SK-N-MC (cell line): ENCODE results near the gene CIRBP.
A peak's percentile ranks its signal among the peaks of the same experiment; 100 is the strongest.
"Not testable (repeated sequence)": the region's sequence is repeated elsewhere in the genome, so short reads cannot be mapped to it uniquely, and the experiment has no call there.

Source experiments
- DNase-seq: peaks from one replicate; pipeline ENCODE4 v3.0.0-alpha.2; 2011; ENCODE audit warnings: low read depth, low spot score
- H3K27ac ChIP-seq: fragments of 200-600 bp; sonication (generic); 2 replicates; pipeline ENCODE4 v1.5.1; 2016; ENCODE audit warnings: mixed run types
- H3K36me3 ChIP-seq: fragments of 200-600 bp; sonication (generic); 2 replicates; pipeline ENCODE4 v1.6.1; 2017; ENCODE audit warnings: antibody characterized with exemption, low read length, mixed read lengths; ENCODE audit not compliant: insufficient read depth
- H3K4me3 ChIP-seq: fragments of 200-600 bp; sonication (generic); 2 replicates; pipeline ENCODE4 v1.5.1; 2016
- H3K9ac ChIP-seq: fragments of 200-600 bp; sonication (generic); 2 replicates; pipeline ENCODE4 v1.8.0; 2017; ENCODE audit warnings: mixed run types, mixed read lengths; ENCODE audit not compliant: insufficient read length
- H3K9me3 ChIP-seq: fragments of 200-600 bp; sonication (generic); 2 replicates; pipeline ENCODE4 v1.6.1; 2017; ENCODE audit warnings: low read depth, mild to moderate bottlenecking, antibody characterized with exemption, low read length, moderate library complexity, mixed read lengths
- EZH2 ChIP-seq: fragments of 200-600 bp; sonication (generic); IDR thresholded peaks from one replicate; pipeline ENCODE4 v1.6.1; 2017; ENCODE audit warnings: antibody characterized with exemption
- FOXP2 ChIP-seq: optimal IDR thresholded peaks from 2 replicates; pipeline ENCODE3; 2011; ENCODE audit warnings: mild to moderate bottlenecking, moderate library complexity; ENCODE audit not compliant: insufficient read depth; ENCODE audit errors: extremely low read length, control extremely low read depth
- POLR2AphosphoS5 ChIP-seq: IDR thresholded peaks from 2 replicates; pipeline ENCODE4 v1.6.1; 2012; ENCODE audit warnings: mild to moderate bottlenecking, low read depth, low read length, borderline replicate concordance

Gene CIRBP

DNA sequence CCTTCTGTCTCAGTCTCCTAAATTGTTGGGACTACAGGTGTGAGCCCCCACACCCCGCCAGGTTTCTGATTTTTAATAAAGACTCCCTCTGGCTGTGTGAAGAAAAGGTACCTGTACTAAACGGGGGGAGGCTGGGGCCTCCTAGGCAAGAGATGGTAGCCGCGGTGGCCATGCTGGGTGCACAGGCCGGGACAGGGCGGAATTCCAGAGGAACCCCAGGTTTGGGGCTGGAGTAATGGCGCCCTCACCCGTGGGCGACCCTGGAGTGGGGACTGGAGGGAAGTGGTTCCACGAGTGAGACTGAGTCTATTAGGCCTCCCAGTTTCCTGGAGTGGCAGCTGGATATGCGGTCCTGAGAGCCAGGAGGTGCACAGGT, 29.7 kb upstream of the CIRBP start:
- H3K27ac ChIP-seq: no peak overlapping the region; the same call in 1 of the 2 replicates
- H3K36me3 ChIP-seq: no peaks in the 10 kb centered on the region; the same call in 1 of the 2 replicates
- no peak overlapping the region; the same call in 1 of the 2 replicates for H3K4me3 ChIP-seq
- H3K9ac ChIP-seq: no peak overlapping the region
- DNase-seq: no peak
- H3K9me3 ChIP-seq: no peaks in the 10 kb centered on the region
- no peak for TF ChIP-seq POLR2AphosphoS5
- no peak for TF ChIP-seq EZH2
- no peak for TF ChIP-seq FOXP2

DNA sequence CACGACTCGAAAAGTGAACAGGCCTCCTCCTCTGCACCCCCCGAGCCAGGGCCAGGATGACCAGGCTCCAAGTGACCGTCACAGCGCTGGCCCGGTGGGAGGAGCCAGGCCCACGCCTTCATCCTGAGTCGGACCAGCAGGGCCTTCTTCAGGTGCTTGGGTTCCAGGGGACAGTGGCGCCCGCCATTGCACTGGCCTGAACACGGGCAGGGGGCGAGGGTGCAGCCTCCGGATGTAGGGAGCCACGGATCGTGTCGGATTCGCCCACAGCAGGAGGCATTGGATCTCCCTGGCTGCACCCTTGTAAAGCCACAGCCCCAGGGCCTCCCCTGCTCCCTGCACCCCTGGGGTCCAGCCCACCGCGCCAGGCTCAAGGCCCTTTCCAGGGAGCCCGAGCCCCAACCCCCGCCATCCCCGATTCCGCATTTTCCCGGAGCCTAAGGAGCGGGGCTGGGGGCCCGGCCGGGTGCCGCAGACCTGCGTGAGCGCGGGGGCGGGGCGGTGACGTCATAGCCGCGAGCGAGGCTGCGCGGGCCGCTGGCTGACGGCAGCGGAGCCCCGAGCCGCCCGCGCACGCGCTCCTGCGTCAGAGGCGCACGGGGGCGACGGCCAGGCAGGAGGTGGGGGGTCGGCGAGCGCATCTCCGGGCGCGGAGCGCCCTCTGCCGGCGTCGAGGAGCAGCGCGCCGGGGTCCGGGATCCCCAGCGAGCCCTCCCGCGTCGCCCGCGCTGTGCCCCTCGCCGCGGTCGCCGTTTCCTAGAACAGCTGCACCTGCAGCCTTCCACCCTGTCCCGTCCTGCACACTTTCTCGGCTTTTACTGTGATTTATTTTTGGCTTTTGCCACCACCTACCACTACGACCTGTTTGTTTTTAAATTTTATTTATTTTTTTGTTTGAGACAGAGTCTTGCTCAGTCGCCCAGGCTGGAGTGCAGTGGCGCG, 29.1 kb upstream of the CIRBP start:
- TF ChIP-seq EZH2 (no peak), POLR2AphosphoS5 (peak; percentile 58)
- Histone ChIP-seq H3K36me3 (no peaks in the 10 kb centered on the region), H3K27ac (no peak overlapping the region), H3K9ac (peak overlapping the region; percentile 68), H3K4me3 (peak overlapping the region; percentile 74), H3K9me3 (no peaks in the 10 kb centered on the region)
- no peak for DNase-seq

GRCh38 chr19:1240925-1241324, 28.2 kb upstream of the CIRBP start:
- no peak for DNase-seq
- H3K9ac ChIP-seq: peak overlapping the region; percentile 11
- peak overlapping the region; percentile 81 for H3K4me3 ChIP-seq
- no peaks in the 10 kb centered on the region for H3K9me3 ChIP-seq
- no peak for TF ChIP-seq POLR2AphosphoS5
- no peak for TF ChIP-seq FOXP2
- TF ChIP-seq EZH2: no peak
- no peaks in the 10 kb centered on the region for H3K36me3 ChIP-seq
- H3K27ac ChIP-seq: no peak overlapping the region

- TF ChIP-seq FOXP2 (no peak), POLR2AphosphoS5 (peak; percentile 55; the same call in 1 of the 2 replicates), EZH2 (no peak)
- H3K9me3 ChIP-seq: no peaks in the 10 kb centered on the region
- 0 out of 2 replicates have a peak within 1 kb of the TSS, but pooled peaks have one; percentile 29 for H3K27ac ChIP-seq
- H3K4me3 ChIP-seq: peak within 1 kb of the TSS; percentile 81
- peak within 1 kb of the TSS; percentile 94 for H3K9ac ChIP-seq
- no peaks in the 10 kb centered on the region for H3K36me3 ChIP-seq
- no peak for DNase-seq
These were observed 27.6 kb upstream of the CIRBP start, which contains the start of gene ATP5F1D for GRCh38 chr19:1241417-1242095. Gene ATP5F1D, plus strand, starts transcription at chr19:1241751. Its CDS starts 100 bp downstream, at chr19:1241851.

DNA sequence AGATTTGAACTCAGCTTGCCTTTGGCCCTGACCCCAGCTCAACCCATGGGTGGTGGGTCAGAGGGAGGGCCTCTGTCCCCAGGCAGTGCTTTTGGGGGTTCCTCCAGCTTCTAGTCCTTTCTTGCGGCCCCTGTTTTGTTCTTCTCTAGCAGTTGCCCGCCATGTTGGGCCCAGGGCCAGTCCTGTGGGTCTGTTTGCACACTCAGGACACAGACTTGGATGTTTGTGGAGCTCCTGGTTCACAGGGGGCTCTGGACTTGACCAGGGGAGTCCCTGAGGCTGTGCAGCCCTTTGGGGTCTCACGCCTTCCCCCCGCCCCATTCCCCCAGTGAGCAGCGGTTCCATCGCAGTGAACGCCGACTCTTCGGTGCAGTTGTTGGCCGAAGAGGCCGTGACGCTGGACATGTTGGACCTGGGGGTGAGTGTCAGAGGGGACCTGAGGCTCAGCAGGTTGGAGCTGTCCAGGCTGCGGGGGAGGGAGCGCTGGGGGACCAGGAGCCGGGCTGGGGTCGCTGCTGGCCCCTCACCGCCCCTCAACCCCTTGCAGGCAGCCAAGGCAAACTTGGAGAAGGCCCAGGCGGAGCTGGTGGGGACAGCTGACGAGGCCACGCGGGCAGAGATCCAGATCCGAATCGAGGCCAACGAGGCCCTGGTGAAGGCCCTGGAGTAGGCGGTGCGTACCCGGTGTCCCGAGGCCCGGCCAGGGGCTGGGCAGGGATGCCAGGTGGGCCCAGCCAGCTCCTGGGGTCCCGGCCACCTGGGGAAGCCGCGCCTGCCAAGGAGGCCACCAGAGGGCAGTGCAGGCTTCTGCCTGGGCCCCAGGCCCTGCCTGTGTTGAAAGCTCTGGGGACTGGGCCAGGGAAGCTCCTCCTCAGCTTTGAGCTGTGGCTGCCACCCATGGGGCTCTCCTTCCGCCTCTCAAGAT, 25.1 kb upstream of the CIRBP start:
- no peak for TF ChIP-seq FOXP2
- TF ChIP-seq POLR2AphosphoS5: peak; percentile 22; the same call in 1 of the 2 replicates
- TF ChIP-seq EZH2: no peak
- Histone ChIP-seq H3K27ac (0 out of 2 replicates have a peak overlapping the region, but pooled peaks have one; percentile 11), H3K9me3 (no peaks in the 10 kb centered on the region), H3K9ac (no peak overlapping the region), H3K4me3 (no peak overlapping the region), H3K36me3 (no peaks in the 10 kb centered on the region)
- no peak for DNase-seq

DNA sequence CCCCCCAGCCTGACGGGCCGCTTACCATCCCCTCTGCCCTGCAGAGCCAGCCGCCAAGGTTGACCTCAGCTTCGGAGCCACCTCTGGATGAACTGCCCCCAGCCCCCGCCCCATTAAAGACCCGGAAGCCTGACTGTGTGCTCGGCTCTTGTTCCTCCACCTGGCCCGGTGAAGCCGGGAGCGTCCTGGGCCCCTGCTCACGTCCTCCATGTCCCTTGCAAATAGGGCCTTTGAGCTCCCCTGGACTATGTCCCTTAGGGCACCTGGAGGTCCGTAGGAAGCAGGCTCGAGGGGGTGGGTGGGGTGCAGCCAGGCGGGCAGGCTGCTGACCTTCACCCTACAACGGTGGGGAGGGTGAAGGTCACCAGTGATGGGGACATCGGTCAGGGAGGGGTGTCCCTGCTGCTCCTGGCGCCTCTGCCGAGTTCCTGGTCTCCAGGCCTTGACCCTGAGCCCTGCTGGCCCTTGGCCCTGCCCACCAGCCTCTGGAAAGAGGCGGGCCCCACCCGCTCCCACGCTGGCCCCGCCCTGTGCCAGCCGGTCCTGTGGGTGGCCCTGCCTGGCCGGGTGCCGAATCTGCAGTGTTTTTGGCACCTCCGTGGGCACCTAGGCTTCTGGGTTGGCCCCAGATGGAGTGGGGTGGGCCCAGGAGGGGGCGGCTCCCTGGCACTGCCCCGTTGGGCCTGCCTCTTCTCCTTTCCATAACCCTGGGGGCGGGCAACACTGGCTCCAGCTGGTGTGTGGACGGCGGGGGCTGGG, 24.3 kb upstream of the CIRBP start:
- TF ChIP-seq EZH2 (no peak), FOXP2 (no peak), POLR2AphosphoS5 (0 out of 2 replicates have a peak, but pooled peaks have one; percentile 1)
- Histone ChIP-seq H3K36me3 (no peaks in the 10 kb centered on the region), H3K9me3 (no peaks in the 10 kb centered on the region), H3K9ac (no peak overlapping the region), H3K4me3 (no peak overlapping the region), H3K27ac (0 out of 2 replicates have a peak overlapping the region, but pooled peaks have one; percentile 4)
- DNase-seq: no peak

GRCh38 chr19:1245494-1246264, 23.5 kb upstream of the CIRBP start:
- DNase-seq: no peak
- Histone ChIP-seq H3K36me3 (no peaks in the 10 kb centered on the region), H3K27ac (peak overlapping the region; percentile 36; the same call in 1 of the 2 replicates), H3K4me3 (no peak overlapping the region), H3K9me3 (no peaks in the 10 kb centered on the region), H3K9ac (no peak overlapping the region)
- no peak for TF ChIP-seq POLR2AphosphoS5
- TF ChIP-seq EZH2: no peak
- no peak for TF ChIP-seq FOXP2

DNA sequence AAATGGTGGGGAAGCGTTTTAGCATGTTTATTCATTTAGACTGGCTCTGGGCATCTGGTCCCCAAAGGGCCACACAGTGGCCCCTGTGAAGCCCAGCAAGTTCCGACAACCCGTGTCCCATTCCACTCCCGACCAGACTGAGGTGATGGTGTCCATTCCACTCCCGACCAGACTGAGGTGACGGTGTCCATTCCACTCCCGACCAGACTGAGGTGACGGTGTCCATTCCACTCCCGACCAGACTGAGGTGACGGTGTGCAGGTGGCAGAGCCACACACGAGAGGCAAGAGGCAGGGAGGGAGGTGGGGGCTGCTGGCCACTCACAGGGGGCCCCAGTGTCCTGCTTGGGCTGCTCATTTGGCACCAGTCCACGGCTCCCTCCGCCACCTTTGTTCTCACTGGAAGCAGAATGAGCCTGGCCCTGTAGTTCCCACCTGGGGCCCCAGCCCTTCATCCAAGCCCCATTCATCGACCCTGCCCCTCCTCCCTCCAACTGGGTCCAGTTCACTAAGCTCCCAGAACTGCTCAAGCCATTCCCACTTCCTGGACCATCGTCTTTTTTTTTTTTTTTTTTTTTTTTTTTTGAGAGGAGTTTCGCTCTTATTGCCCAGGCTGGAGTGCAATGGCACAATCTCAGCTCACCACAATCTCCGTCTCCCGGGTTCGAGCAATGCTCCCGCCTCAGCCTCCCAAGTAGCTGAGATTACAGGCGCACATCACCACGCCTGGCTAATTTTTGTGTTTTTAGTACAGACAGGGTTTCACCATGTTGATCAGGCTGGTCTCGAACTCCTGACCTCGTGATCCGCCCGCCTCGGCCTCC, 22.7 kb upstream of the CIRBP start:
- H3K9ac ChIP-seq: not testable (repeated sequence)

More for the DNA sequence above, 22.7 kb upstream of the CIRBP start:
- not testable (repeated sequence) for H3K9me3 ChIP-seq, H3K36me3 ChIP-seq, DNase-seq, H3K4me3 ChIP-seq
- peak overlapping the region; percentile 36; the same call in 1 of the 2 replicates for H3K27ac ChIP-seq
